GM12865 (cell line): ENCODE results near the gene PSMG3.

Experiments
- DNase-seq: peaks from one replicate; pipeline ENCODE4 v3.0.0; 2010; ENCODE audit warnings: low read depth
- H3K4me3 ChIP-seq: 2 replicates; pipeline ENCODE4 v1.5.1; 2011; ENCODE audit warnings: mild to moderate bottlenecking, low read depth, low read length, control low read depth
- CTCF ChIP-seq: IDR thresholded peaks from 2 replicates; pipeline ENCODE4 v1.5.1; 2011; ENCODE audit warnings: low read length, control low read depth, low read depth, inconsistent platforms; ENCODE audit not compliant: insufficient read depth; ENCODE audit errors: missing control alignments

The PSMG3 gene

DNA sequence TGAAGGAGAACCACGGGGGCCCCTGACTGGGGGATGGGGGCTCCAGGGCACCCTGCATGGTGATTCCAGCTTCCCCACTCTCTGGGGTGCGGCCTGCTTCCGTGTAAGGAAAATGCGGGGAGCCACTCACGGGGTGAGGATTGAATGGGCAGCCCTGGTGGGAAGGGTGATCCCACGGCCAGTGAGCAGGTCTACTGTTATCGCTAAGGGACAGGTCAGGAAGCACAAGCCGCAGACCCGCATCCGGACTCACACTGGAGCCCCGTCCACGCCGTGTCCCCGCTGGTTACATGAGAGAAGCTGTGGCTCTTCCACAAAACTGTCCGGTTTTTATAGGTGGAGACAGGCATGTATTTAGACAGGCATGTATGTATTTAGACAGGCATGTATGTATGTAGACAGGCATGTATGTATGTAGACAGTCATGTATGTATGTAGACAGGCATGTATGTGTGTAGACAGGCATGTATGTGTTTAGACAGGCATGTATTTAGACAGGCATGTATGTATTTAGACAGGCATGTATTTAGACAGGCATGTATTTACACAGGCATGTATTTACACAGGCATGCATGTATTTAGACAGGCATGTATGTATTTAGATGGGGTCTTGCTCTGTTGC, 5.7 kb downstream of the PSMG3 start:
- no peak overlapping the region for H3K4me3 ChIP-seq
- DNase-seq = no peak
- no peak for TF ChIP-seq CTCF

GRCh38 chr7:1562597-1563051, 7.2 kb downstream of the PSMG3 start:
- TF ChIP-seq CTCF = no peak
- H3K4me3 ChIP-seq = no peak overlapping the region
- DNase-seq = no peak

DNA sequence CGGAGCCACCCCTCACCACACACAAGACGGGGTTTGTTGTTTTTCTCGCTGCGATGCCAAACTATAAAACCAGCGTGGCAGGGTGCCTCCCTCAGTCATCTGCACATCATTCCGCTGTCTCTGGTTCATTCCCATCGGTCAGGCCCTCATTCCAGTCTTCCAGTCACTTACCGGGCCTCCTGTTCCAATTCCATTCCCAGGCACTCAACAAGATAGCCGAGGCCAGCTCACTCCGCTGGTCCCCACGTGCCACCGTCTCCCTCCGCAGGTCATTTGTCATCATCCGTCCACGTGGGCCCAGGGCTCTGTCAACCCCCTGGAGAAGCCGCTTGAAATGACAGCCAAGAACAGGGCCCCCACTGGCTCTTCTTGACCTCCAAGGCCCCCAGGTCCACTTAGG, 7.7 kb downstream of the PSMG3 start:
- TF ChIP-seq CTCF = no peak

DNA sequence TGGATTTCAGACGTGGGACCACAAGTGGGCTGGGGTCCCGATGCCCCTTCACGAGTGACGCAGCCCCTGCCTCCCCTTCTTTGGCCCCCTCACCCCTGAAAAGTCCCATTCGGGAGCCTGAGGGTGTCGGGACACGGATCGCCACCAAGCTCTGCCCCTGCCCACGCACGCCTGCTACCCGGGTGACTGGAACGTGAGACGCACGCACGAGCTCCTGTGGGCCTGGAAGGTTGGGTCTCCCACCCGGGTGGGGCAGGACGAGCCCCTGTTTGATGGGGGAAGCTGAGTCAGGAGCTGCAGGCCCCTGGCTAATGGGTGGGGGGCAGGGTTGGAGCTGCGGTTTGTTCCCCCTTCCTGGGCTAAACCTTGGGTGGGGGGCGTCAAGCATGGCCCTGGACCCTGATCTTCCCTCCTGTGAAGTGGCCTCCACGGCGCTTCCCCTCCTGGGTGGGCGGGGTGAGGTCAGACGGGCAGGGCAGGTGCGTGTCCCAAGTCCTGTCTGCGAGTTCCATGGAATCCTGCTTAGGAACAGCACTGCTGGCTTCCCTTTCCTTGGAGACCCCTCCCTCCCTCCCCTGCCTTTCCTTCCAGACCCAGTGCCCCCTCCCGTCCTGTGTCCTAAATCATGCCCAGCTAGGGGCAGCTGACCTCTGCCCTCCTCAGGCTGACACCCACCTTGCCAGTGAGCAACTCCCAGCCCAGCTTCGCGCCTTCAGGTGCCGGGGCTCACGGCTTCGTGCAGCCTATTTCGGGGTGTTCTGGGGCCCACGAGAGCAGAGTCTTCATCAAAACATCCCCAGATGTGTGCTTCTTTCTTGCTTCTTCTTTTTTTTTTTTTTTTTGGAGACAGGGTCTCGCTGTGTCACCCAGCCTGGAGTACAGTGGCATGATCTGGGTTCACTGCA, 8.5 kb downstream of the PSMG3 start:
- no peak for TF ChIP-seq CTCF
- no peak overlapping the region for H3K4me3 ChIP-seq

More for the DNA sequence above, 7.7 kb downstream of the PSMG3 start:
- DNase-seq = no peak
- no peak overlapping the region for H3K4me3 ChIP-seq

GRCh38 chr7:1560620-1561031, 9.2 kb downstream of the PSMG3 start:
- no peak overlapping the region for H3K4me3 ChIP-seq
- no peak for TF ChIP-seq CTCF
- no peak for DNase-seq

More for the DNA sequence above, 8.5 kb downstream of the PSMG3 start:
- no peak for DNase-seq

- no peak for DNase-seq
- no peak for TF ChIP-seq CTCF
- no peak overlapping the region for H3K4me3 ChIP-seq
Measured at GRCh38 chr7:1559626-1560590, 9.9 kb downstream of the PSMG3 start.
